Neural progenitor cell (in vitro differentiated cells): ENCODE measurements around the gene ADORA1. TPM values are rescaled to one million over a fixed set of nuclear protein-coding genes. Genes with fewer than 3 reads are reported as not detected.

Experiments used
- DNase-seq: peaks from one replicate; pipeline ENCODE4 v3.0.0-alpha.2; 2016; ENCODE audit warnings: low spot score
- H2AFZ ChIP-seq: fragments of 200-600 bp; sonication (generic); replicated peaks from 2 replicates; pipeline ENCODE4 v1.6.1; 2016; ENCODE audit warnings: antibody characterized with exemption
- H3F3A ChIP-seq: fragments of 200-600 bp; sonication (generic); 2 replicates; pipeline ENCODE4 v1.6.1; 2016; ENCODE audit warnings: antibody characterized with exemption, low read depth
- H3K27ac ChIP-seq: fragments of 200-600 bp; sonication (generic); 2 replicates; pipeline ENCODE4 v1.5.1; 2016; ENCODE audit warnings: mild to moderate bottlenecking
- H3K27me3 ChIP-seq: fragments of 200-600 bp; sonication (generic); 2 replicates; pipeline ENCODE4 v1.6.1; 2016; ENCODE audit warnings: mild to moderate bottlenecking, moderate library complexity
- H3K36me3 ChIP-seq: fragments of 200-600 bp; sonication (generic); 2 replicates; pipeline ENCODE4 v1.5.1; 2016
- H3K4me1 ChIP-seq: fragments of 200-600 bp; sonication (generic); 2 replicates; pipeline ENCODE4 v1.6.1; 2016; ENCODE audit warnings: mixed run types
- H3K4me2 ChIP-seq: fragments of 200-600 bp; sonication (generic); 2 replicates; pipeline ENCODE4 v1.6.1; 2016
- H3K4me3 ChIP-seq: fragments of 200-600 bp; sonication (generic); 2 replicates; pipeline ENCODE4 v1.5.1; 2016
- H3K79me2 ChIP-seq: fragments of 200-600 bp; sonication (generic); 2 replicates; pipeline ENCODE4 v1.6.1; 2016; ENCODE audit warnings: low read depth
- H3K9ac ChIP-seq: fragments of 200-600 bp; sonication (generic); 2 replicates; pipeline ENCODE4 v1.6.1; 2016
- H3K9me3 ChIP-seq: fragments of 200-600 bp; sonication (generic); 2 replicates; pipeline ENCODE4 v1.5.1; 2016; ENCODE audit warnings: low read depth
- H4K20me1 ChIP-seq: fragments of 200-600 bp; sonication (generic); 2 replicates; pipeline ENCODE4 v1.6.1; 2016; ENCODE audit warnings: low read depth
- H3K27ac Mint-ChIP-seq: 3 replicates; pipeline ENCODE4 v1.8.0; 2021; ENCODE audit warnings: mixed read lengths
- H3K27me3 Mint-ChIP-seq: 2 replicates; pipeline ENCODE4 v1.8.0; 2022; ENCODE audit warnings: low read depth, mild to moderate bottlenecking, inconsistent platforms, moderate library complexity, mixed read lengths; ENCODE audit not compliant: insufficient read depth
- H3K36me3 Mint-ChIP-seq: 3 replicates; pipeline ENCODE4 v1.8.0; 2021; ENCODE audit warnings: mixed read lengths
- H3K4me1 Mint-ChIP-seq: 3 replicates; pipeline ENCODE4 v1.8.0; 2021; ENCODE audit warnings: mixed read lengths
- H3K4me3 Mint-ChIP-seq: 3 replicates; pipeline ENCODE4 v1.8.0; 2021; ENCODE audit warnings: mild to moderate bottlenecking, moderate library complexity, mixed read lengths
- H3K9me3 Mint-ChIP-seq: 3 replicates; pipeline ENCODE4 v1.8.0; 2020; ENCODE audit warnings: mixed read lengths
- EZH2 ChIP-seq: fragments of 200-600 bp; sonication (generic); IDR thresholded peaks from 2 replicates; pipeline ENCODE4 v1.6.1; 2017; ENCODE audit warnings: antibody characterized with exemption, mild to moderate bottlenecking, moderate library complexity
- EZH2phosphoT487 ChIP-seq: fragments of 200-600 bp; sonication (generic); IDR thresholded peaks from 2 replicates; pipeline ENCODE4 v1.6.1; 2017; ENCODE audit warnings: antibody characterized with exemption
- total RNA-seq: library from RNA; depleted of rRNA; stranded (reverse); fragments of >200 nt; gene quantifications from 2 replicates; pipeline ENCODE4 v1.2.3, GENCODE V29; 2015; ENCODE audit warnings: low replicate concordance
- TF ChIP-seq, protein P1 (sequence below): fragments of 200-600 bp; sonication (generic); IDR thresholded peaks from 2 replicates; pipeline ENCODE4 v1.5.1; 2017; ENCODE audit warnings: antibody characterized with exemption, mild to moderate bottlenecking

Gene ADORA1
- total RNA-seq, 1 donor from 2014 or later = 1.1 TPM

DNA sequence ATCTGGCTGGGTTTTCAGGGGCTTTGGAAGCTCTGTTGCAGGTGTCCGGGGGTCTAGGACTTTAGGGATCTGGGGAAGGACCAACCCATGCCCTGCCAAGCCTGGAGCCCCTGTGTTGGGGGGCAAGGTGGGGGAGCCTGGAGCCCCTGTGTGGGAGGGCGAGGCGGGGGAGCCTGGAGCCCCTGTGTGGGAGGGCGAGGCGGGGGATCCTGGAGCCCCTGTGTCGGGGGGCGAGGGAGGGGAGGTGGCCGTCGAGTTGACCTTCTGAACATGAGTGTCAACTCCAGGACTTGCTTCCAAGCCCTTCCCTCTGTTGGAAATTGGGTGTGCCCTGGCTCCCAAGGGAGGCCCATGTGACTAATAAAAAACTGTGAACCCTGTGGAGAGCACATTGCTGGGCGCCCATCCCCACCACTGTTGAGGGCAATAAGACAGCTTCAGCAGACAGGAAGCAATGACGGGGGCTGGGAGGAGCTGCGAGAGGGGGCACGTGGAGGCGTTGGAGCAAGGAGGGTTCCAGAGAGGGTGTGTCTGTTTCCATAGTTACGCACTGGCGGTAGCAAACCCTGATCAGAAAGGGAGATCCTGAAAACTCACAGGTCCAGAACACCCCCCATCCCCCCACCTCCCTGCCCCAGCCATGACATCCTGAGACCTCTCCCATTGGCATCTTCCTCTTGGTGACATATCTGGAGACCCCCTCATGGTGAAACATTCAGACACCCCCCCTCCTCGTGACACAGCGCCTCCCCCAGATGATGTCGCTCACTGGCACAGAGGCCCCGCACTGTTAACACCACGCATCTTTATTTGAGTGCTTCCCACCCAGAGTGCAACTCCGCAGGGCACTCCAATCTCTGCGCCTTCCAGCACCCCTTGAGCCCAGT is 39.7 kb downstream of the ADORA1 start:
- H3K27me3 ChIP-seq = no peaks in the 10 kb centered on the region
- Mint-ChIP-seq H3K4me1 (peaks cover 23% of the 10 kb centered on the region), H3K27ac (no peak overlapping the region), H3K36me3 (peaks cover 11% of the 10 kb centered on the region), H3K9me3 (peaks cover 3% of the 10 kb centered on the region), H3K4me3 (no peak overlapping the region), H3K27me3 (peaks cover 12% of the 10 kb centered on the region)
- H2AFZ ChIP-seq = no peak overlapping the region
- no peaks in the 10 kb centered on the region for H3F3A ChIP-seq
- no peaks in the 10 kb centered on the region for H3K79me2 ChIP-seq
- no peak overlapping the region for H3K4me3 ChIP-seq
- H3K9me3 ChIP-seq = no peaks in the 10 kb centered on the region
- DNase-seq = no peak
- no peak overlapping the region for H3K9ac ChIP-seq
- H3K4me2 ChIP-seq = no peak overlapping the region
- no peaks in the 10 kb centered on the region for H4K20me1 ChIP-seq
- no peaks in the 10 kb centered on the region for H3K36me3 ChIP-seq
- H3K4me1 ChIP-seq = no peaks in the 10 kb centered on the region
- H3K27ac ChIP-seq = no peak overlapping the region
- TF ChIP-seq EZH2 (no peak), EZH2phosphoT487 (no peak)
- TF ChIP-seq, protein P1, sequence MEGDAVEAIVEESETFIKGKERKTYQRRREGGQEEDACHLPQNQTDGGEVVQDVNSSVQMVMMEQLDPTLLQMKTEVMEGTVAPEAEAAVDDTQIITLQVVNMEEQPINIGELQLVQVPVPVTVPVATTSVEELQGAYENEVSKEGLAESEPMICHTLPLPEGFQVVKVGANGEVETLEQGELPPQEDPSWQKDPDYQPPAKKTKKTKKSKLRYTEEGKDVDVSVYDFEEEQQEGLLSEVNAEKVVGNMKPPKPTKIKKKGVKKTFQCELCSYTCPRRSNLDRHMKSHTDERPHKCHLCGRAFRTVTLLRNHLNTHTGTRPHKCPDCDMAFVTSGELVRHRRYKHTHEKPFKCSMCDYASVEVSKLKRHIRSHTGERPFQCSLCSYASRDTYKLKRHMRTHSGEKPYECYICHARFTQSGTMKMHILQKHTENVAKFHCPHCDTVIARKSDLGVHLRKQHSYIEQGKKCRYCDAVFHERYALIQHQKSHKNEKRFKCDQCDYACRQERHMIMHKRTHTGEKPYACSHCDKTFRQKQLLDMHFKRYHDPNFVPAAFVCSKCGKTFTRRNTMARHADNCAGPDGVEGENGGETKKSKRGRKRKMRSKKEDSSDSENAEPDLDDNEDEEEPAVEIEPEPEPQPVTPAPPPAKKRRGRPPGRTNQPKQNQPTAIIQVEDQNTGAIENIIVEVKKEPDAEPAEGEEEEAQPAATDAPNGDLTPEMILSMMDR = no peak

DNA sequence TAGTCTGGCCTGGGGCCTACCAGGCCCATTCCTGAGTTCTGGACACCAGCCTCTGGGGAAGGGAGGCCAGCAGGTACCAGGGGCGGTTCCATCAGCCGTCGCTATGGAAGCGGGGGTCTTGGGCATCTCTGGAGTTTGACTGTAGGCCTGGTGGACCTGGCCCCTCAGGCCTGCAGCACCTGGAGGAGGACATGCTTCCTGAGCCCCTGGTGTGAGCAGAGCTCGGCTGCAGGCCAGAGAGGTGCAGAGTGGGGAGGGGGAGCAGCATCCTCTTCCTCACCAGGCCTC is 40.3 kb downstream of the ADORA1 start:
- Histone ChIP-seq H3F3A (no peaks in the 10 kb centered on the region), H2AFZ (no peak overlapping the region), H3K36me3 (no peaks in the 10 kb centered on the region), H3K79me2 (no peaks in the 10 kb centered on the region), H3K4me2 (no peak overlapping the region), H3K9ac (no peak overlapping the region), H3K9me3 (no peaks in the 10 kb centered on the region), H3K27ac (no peak overlapping the region), H3K27me3 (no peaks in the 10 kb centered on the region), H3K4me1 (peaks cover 4% of the 10 kb centered on the region), H4K20me1 (no peaks in the 10 kb centered on the region), H3K4me3 (no peak overlapping the region)
- Mint-ChIP-seq H3K9me3 (peaks cover 3% of the 10 kb centered on the region), H3K4me1 (peaks cover 23% of the 10 kb centered on the region), H3K27ac (no peak overlapping the region), H3K36me3 (peaks cover 11% of the 10 kb centered on the region), H3K4me3 (no peak overlapping the region), H3K27me3 (peaks cover 12% of the 10 kb centered on the region)
- TF ChIP-seq EZH2phosphoT487 (no peak), EZH2 (no peak)
- TF ChIP-seq, protein P1 = no peak
- DNase-seq = no peak

DNA sequence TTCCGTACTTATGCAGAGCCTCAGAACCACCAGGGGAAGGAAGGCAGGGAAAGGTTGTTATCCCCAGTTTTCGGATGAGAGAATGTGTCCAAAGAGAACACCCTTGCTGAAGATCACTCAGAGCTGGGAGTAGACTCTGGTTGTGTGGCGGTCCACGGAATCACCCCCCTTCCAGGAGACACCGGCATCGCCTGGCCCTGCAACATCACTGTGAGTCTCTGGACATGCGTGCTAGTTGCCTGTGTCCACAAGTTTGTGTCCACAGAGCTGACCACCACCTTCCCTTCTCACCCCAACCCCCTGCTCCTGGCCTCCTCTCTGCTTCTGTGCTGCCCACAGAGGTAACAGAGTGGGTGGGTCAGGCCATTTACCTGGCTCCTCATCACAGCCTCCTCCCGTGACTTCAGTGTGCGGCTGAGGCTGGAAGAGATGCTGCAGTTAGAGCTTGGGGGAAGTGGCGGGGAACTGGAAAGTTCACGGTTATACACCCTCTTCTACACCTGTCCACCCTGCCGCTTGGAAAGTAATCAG is 40.8 kb downstream of the ADORA1 start:
- TF ChIP-seq, protein P1 = no peak
- TF ChIP-seq EZH2 = no peak
- TF ChIP-seq EZH2phosphoT487 = no peak
- Mint-ChIP-seq H3K27me3 (peaks cover 12% of the 10 kb centered on the region), H3K9me3 (peaks cover 3% of the 10 kb centered on the region), H3K4me3 (no peak overlapping the region), H3K36me3 (peaks cover 11% of the 10 kb centered on the region), H3K4me1 (peaks cover 23% of the 10 kb centered on the region), H3K27ac (peak overlapping the region; percentile 87)
- Histone ChIP-seq H3K36me3 (no peaks in the 10 kb centered on the region), H4K20me1 (no peaks in the 10 kb centered on the region), H3K9ac (no peak overlapping the region), H3K4me3 (no peak overlapping the region), H3K27me3 (no peaks in the 10 kb centered on the region), H3K79me2 (no peaks in the 10 kb centered on the region), H3K27ac (no peak overlapping the region), H3K9me3 (no peaks in the 10 kb centered on the region), H2AFZ (no peak overlapping the region), H3K4me1 (peaks cover 5% of the 10 kb centered on the region), H3K4me2 (no peak overlapping the region), H3F3A (no peaks in the 10 kb centered on the region)
- no peak for DNase-seq
